GM23338 (cell line): ENCODE measurements around the gene GRK5. TPM values are rescaled to one million over a fixed set of nuclear protein-coding genes. Genes with fewer than 3 reads are reported as not detected.

Source experiments
- ATAC-seq: fragments of 200-7000 bp; cut with Tn5 transposase; 3 replicates; pipeline ENCODE4 v1.9.1; 2020
- DNase-seq: peaks from one replicate; pipeline ENCODE4 v3.0.0-alpha.2; 2015; ENCODE audit warnings: low spot score
- H2AFZ ChIP-seq: fragments of 200-600 bp; sonication (generic); 2 replicates; pipeline ENCODE4 v1.8.0; 2016; ENCODE audit warnings: antibody characterized with exemption, mild to moderate bottlenecking, moderate library complexity
- H3F3A ChIP-seq: fragments of 200-600 bp; sonication (generic); replicated peaks from 2 replicates; pipeline ENCODE4 v1.8.0; 2017; ENCODE audit warnings: antibody characterized with exemption, mixed run types, low read depth
- H3K27ac ChIP-seq: fragments of 200-600 bp; sonication (generic); 2 replicates; pipeline ENCODE4 v1.6.1; 2016; ENCODE audit warnings: low read depth
- H3K27me3 ChIP-seq: fragments of 200-600 bp; sonication (generic); 2 replicates; pipeline ENCODE4 v1.8.0; 2016; ENCODE audit warnings: mild to moderate bottlenecking, mixed run types, moderate library complexity; ENCODE audit not compliant: insufficient read depth
- H3K36me3 ChIP-seq: fragments of 200-600 bp; sonication (generic); 2 replicates; pipeline ENCODE4 v1.8.0; 2016; ENCODE audit warnings: mild to moderate bottlenecking; ENCODE audit not compliant: insufficient read depth
- H3K4me1 ChIP-seq: fragments of 200-600 bp; sonication (generic); 2 replicates; pipeline ENCODE4 v1.8.0; 2016; ENCODE audit warnings: mild to moderate bottlenecking, moderate library complexity; ENCODE audit not compliant: insufficient read depth
- H3K4me2 ChIP-seq: fragments of 200-600 bp; sonication (generic); 2 replicates; pipeline ENCODE4 v1.7.1; 2017; ENCODE audit warnings: mixed run types
- H3K4me3 ChIP-seq: fragments of 200-600 bp; sonication (generic); 2 replicates; pipeline ENCODE4 v1.6.1; 2016; ENCODE audit warnings: mixed run types
- H3K79me2 ChIP-seq: fragments of 200-600 bp; sonication (generic); replicated peaks from 2 replicates; pipeline ENCODE4 v1.8.0; 2017; ENCODE audit warnings: mild to moderate bottlenecking; ENCODE audit not compliant: insufficient read depth
- H3K9me2 ChIP-seq: fragments of 200-600 bp; sonication (generic); 2 replicates; pipeline ENCODE4 v1.8.0; 2017; ENCODE audit not compliant: insufficient read depth
- H4K20me1 ChIP-seq: fragments of 200-600 bp; sonication (generic); replicated peaks from 2 replicates; pipeline ENCODE4 v1.8.0; 2017; ENCODE audit warnings: mild to moderate bottlenecking; ENCODE audit not compliant: insufficient read depth
- H3K27ac Mint-ChIP-seq: 2 replicates; pipeline ENCODE4 v1.8.0; 2020; ENCODE audit warnings: inconsistent platforms, mild to moderate bottlenecking, moderate library complexity, mixed read lengths
- H3K27me3 Mint-ChIP-seq: 3 replicates; pipeline ENCODE4 v1.8.0; 2022; ENCODE audit warnings: low read depth, mild to moderate bottlenecking, moderate library complexity, mixed read lengths, inconsistent platforms; ENCODE audit not compliant: insufficient read depth, poor library complexity
- H3K36me3 Mint-ChIP-seq: 3 replicates; pipeline ENCODE4 v1.8.0; 2021; ENCODE audit warnings: low read depth, mild to moderate bottlenecking, inconsistent platforms, moderate library complexity, mixed read lengths
- H3K4me1 Mint-ChIP-seq: 3 replicates; pipeline ENCODE4 v1.8.0; 2020; ENCODE audit warnings: mild to moderate bottlenecking, inconsistent platforms, mixed read lengths
- H3K4me3 Mint-ChIP-seq: 3 replicates; pipeline ENCODE4 v1.8.0; 2021; ENCODE audit warnings: moderate library complexity, mild to moderate bottlenecking, inconsistent platforms, mixed read lengths
- H3K9me3 Mint-ChIP-seq: 3 replicates; pipeline ENCODE4 v1.8.0; 2020; ENCODE audit warnings: moderate library complexity, mild to moderate bottlenecking, inconsistent platforms, mixed read lengths
- CREB1 ChIP-seq: fragments of 250-450 bp; sonication (Bioruptor Pico); IDR thresholded peaks from 2 replicates; pipeline ENCODE4 v1.5.0; 2020; ENCODE audit warnings: low read depth, mild to moderate bottlenecking, moderate library complexity
- CTCF ChIP-seq, 2 experiments: fragments of 200-600 bp in 1 of 2; sonication (generic) in 1 of 2; conservative IDR thresholded peaks; 2 replicates each; pipeline versions ENCODE4 v1.5.1 to v1.6.1; 2016 to 2017; ENCODE audit warnings: antibody characterized with exemption in 2 of 2, low read depth in 2 of 2, mild to moderate bottlenecking in 2 of 2, moderate library complexity in 1 of 2
- ETS1 ChIP-seq: IDR thresholded peaks from 2 replicates; pipeline ENCODE4 v1.6.1; 2016; ENCODE audit warnings: antibody characterized with exemption
- JUNB ChIP-seq: IDR thresholded peaks from one replicate; pipeline ENCODE4 v1.6.1; 2016; ENCODE audit warnings: antibody characterized with exemption; ENCODE audit not compliant: unreplicated experiment
- NANOG ChIP-seq: IDR thresholded peaks from 2 replicates; pipeline ENCODE4 v1.6.1; 2016; ENCODE audit warnings: antibody characterized with exemption, borderline replicate concordance
- POLR2AphosphoS5 ChIP-seq: IDR thresholded peaks from 2 replicates; pipeline ENCODE4 v1.6.1; 2016; ENCODE audit warnings: antibody characterized with exemption, low read depth
- REST ChIP-seq: IDR thresholded peaks from one replicate; pipeline ENCODE4 v1.6.1; 2018; ENCODE audit warnings: antibody characterized with exemption; ENCODE audit not compliant: unreplicated experiment
- STAT1 ChIP-seq: IDR thresholded peaks from one replicate; pipeline ENCODE4 v1.6.1; 2016; ENCODE audit warnings: antibody characterized with exemption; ENCODE audit not compliant: unreplicated experiment
- ZNF114 ChIP-seq: fragments of 250-450 bp; sonication (Bioruptor Pico); IDR thresholded peaks from 2 replicates; pipeline ENCODE4 v1.5.0; 2020; ENCODE audit warnings: mild to moderate bottlenecking, moderate library complexity
- ZNF462 ChIP-seq: fragments of 250-450 bp; sonication (Bioruptor Pico); IDR thresholded peaks from 2 replicates; pipeline ENCODE4 v1.5.0; 2020; ENCODE audit warnings: mild to moderate bottlenecking, moderate library complexity
- polyA plus RNA-seq: library from polyadenylated mRNA; unstranded; fragments of >200 nt; fragmentation: Nextera tagmentation; extraction: Ambion mirVana; gene quantifications from 2 replicates; pipeline ENCODE4 v1.2.1, GENCODE V29; 2016
- total RNA-seq: library from RNA; depleted of rRNA; stranded (reverse); fragments of >200 nt; shearing (Covaris generic); gene quantifications from 2 replicates; pipeline ENCODE4 v1.2.3, GENCODE V29; 2014

Gene GRK5
- total and polyA plus RNA-seq, 2 experiments from 2014 or later = 0.53 to 2.0 TPM

GRCh38 chr10:119466076-119466475 lies 258.7 kb downstream of the GRK5 start:
- H3F3A ChIP-seq = no peaks in the 10 kb centered on the region
- H2AFZ ChIP-seq = no peak overlapping the region
- no peak overlapping the region for H3K27ac Mint-ChIP-seq
- no peaks in the 10 kb centered on the region for H3K4me1 ChIP-seq
- H3K27ac ChIP-seq = no peak overlapping the region
- H3K9me2 ChIP-seq = peaks cover 3% of the 10 kb centered on the region
- H3K4me3 ChIP-seq = no peak overlapping the region
- no peaks in the 10 kb centered on the region for H4K20me1 ChIP-seq
- H3K27me3 ChIP-seq = no peaks in the 10 kb centered on the region
- H3K27me3 Mint-ChIP-seq = no peaks in the 10 kb centered on the region
- H3K4me3 Mint-ChIP-seq = no peak overlapping the region
- no peak overlapping the region for H3K4me2 ChIP-seq
- no peaks in the 10 kb centered on the region for H3K36me3 ChIP-seq
- H3K9me3 Mint-ChIP-seq = peaks cover 12% of the 10 kb centered on the region
- H3K79me2 ChIP-seq = no peaks in the 10 kb centered on the region
- no peaks in the 10 kb centered on the region for H3K36me3 Mint-ChIP-seq
- TF ChIP-seq CREB1 (CRISPR knock-in tag) = no peak
- H3K4me1 Mint-ChIP-seq = no peaks in the 10 kb centered on the region
- DNase-seq = no peak
- no peak for ATAC-seq

- Mint-ChIP-seq H3K4me1 (no peaks in the 10 kb centered on the region), H3K36me3 (no peaks in the 10 kb centered on the region), H3K4me3 (no peak overlapping the region), H3K27ac (no peak overlapping the region), H3K27me3 (no peaks in the 10 kb centered on the region), H3K9me3 (peaks cover 12% of the 10 kb centered on the region)
- Histone ChIP-seq H3K79me2 (no peaks in the 10 kb centered on the region), H3K4me2 (no peak overlapping the region), H4K20me1 (no peaks in the 10 kb centered on the region), H3K4me1 (no peaks in the 10 kb centered on the region), H3K36me3 (no peaks in the 10 kb centered on the region), H3K27me3 (no peaks in the 10 kb centered on the region), H3K27ac (no peak overlapping the region), H2AFZ (no peak overlapping the region), H3K9me2 (peaks cover 3% of the 10 kb centered on the region), H3F3A (no peaks in the 10 kb centered on the region), H3K4me3 (no peak overlapping the region)
- DNase-seq (no peak), ATAC-seq (peak; percentile 23; the same call in 1 of the 3 replicates)
- TF ChIP-seq POLR2AphosphoS5 (no peak), NANOG (no peak), JUNB (no peak), STAT1 (no peak), ZNF114 (CRISPR knock-in tag) (no peak), REST (no peak), ETS1 (no peak), CTCF (conservative IDR thresholded peaks at IDR 0.05; ENCODE audit: low read depth in 2 of 2) (no peak), ZNF462 (no peak)
Measured at GRCh38 chr10:119466655-119467054, 259.3 kb downstream of the GRK5 start.
